Esophagus squamous epithelium (tissue), 5 donors: Measurements from ENCODE around the gene PTGDS. TPM values are rescaled to one million over a fixed set of nuclear protein-coding genes. Genes with fewer than 3 reads are reported as not detected.

Source experiments
- DNase-seq: peaks from one replicate; lab custom pipeline; 2025; lab: John Stamatoyannopoulos, UW
- H3K27ac ChIP-seq, 4 donors: fragments of 200-600 bp; sonication (generic); one replicate each; pipeline ENCODE4 v1.5.1; 2016 to 2019; ENCODE audit warnings: mild to moderate bottlenecking in 1 of 4
- H3K27me3 ChIP-seq, 4 donors: fragments of 200-600 bp; sonication (generic); 1 replicate in 3 of 4; 2 replicates in 1 of 4; pipeline versions ENCODE4 v1.5.1 to v1.6.0; 2017 to 2021; ENCODE audit warnings: antibody characterized with exemption in 1 of 4
- H3K36me3 ChIP-seq, 3 donors: fragments of 200-600 bp; sonication (generic); one replicate each; pipeline ENCODE4 v1.5.1; 2016 to 2019
- H3K4me1 ChIP-seq, 3 donors: fragments of 200-600 bp; sonication (generic); one replicate each; pipeline ENCODE4 v1.5.1; 2017 to 2019
- H3K4me3 ChIP-seq, 4 donors: fragments of 200-600 bp; sonication (generic); 1 replicate in 3 of 4; 2 replicates in 1 of 4; pipeline ENCODE4 v1.5.1; 2016 to 2019; ENCODE audit warnings: mild to moderate bottlenecking in 2 of 4, moderate library complexity in 1 of 4
- H3K9me3 ChIP-seq, 3 donors: fragments of 200-600 bp; sonication (generic); one replicate each; pipeline ENCODE4 v1.5.1; 2016 to 2019
- POLR2A ChIP-seq, 4 donors: fragments of 450-650 bp; IDR thresholded peaks; one replicate each; pipeline ENCODE4 v1.6.1; 2017; ENCODE audit warnings: antibody characterized with exemption in 4 of 4, mild to moderate bottlenecking in 4 of 4, moderate library complexity in 3 of 4
- WGBS, 2 donors: methylation state at CpG; one replicate each; pipeline ENCODE4 v1.1.5; 2018; 5-methylcytosine and 5-hydroxymethylcytosine counted together
- intact Hi-C: fragments of 100-400 bp; cut with DNase I; formaldehyde crosslinking; loops from one replicate; pipeline ENCODE4 v1.15.0; 2022
- total RNA-seq, 4 donors: library from RNA; depleted of rRNA; stranded (reverse); fragments of >200 nt; gene quantifications; one replicate each; pipeline ENCODE4 v1.1.0, GENCODE V29; 2016
- TF ChIP-seq, protein P1 (sequence below), 6 experiments: fragments of 450-650 bp in 4 of 6; fragments of 200-600 bp in 2 of 6; sonication (generic) in 2 of 6; IDR thresholded peaks; one replicate each; pipeline ENCODE4 v1.5.1; 2016 to 2019; ENCODE audit warnings: antibody characterized with exemption in 6 of 6, mild to moderate bottlenecking in 4 of 6, moderate library complexity in 4 of 6
- donor health status: DM: yes; HTN: yes; CAD: no.

Gene PTGDS
- total RNA-seq, 4 donors from 2014 or later: 1.7 to 208 (median 4.8) TPM

GRCh38 chr9:137026828-137027227 lies 49.5 kb downstream of the PTGDS start:
- Histone ChIP-seq H3K27me3 (no peaks in the 10 kb centered on the region), H3K36me3 (no peaks in the 10 kb centered on the region), H3K27ac (peak overlapping the region in 2 of 4 donors; percentile 29 to 50), H3K4me1 (peaks cover 28 to 65% (median 35%) of the 10 kb centered on the region in 3 donors), H3K9me3 (no peaks in the 10 kb centered on the region), H3K4me3 (peak overlapping the region in 3 of 4 donors; percentile 32 to 67 (median 62))
- DNase-seq: no peak
- intact Hi-C loops: loop anchor here (5.0 kb wide), 1 partner anchor 85 kb away; the partner anchor contains the start of gene FBXW5
- WGBS, 2 donors: no CpG with 5 or more reads among the region's 4 CpGs
- TF ChIP-seq POLR2A (IDR thresholded peaks at IDR 0.05): no peak
- TF ChIP-seq, protein P1, sequence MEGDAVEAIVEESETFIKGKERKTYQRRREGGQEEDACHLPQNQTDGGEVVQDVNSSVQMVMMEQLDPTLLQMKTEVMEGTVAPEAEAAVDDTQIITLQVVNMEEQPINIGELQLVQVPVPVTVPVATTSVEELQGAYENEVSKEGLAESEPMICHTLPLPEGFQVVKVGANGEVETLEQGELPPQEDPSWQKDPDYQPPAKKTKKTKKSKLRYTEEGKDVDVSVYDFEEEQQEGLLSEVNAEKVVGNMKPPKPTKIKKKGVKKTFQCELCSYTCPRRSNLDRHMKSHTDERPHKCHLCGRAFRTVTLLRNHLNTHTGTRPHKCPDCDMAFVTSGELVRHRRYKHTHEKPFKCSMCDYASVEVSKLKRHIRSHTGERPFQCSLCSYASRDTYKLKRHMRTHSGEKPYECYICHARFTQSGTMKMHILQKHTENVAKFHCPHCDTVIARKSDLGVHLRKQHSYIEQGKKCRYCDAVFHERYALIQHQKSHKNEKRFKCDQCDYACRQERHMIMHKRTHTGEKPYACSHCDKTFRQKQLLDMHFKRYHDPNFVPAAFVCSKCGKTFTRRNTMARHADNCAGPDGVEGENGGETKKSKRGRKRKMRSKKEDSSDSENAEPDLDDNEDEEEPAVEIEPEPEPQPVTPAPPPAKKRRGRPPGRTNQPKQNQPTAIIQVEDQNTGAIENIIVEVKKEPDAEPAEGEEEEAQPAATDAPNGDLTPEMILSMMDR (IDR thresholded peaks at IDR 0.05): no peak

- DNase-seq: no peak
- Histone ChIP-seq H3K27ac (peak within 1 kb of the TSS; percentile 50 to 72 (median 62)), H3K36me3 (no peaks in the 10 kb centered on the region), H3K27me3 (no peaks in the 10 kb centered on the region), H3K4me3 (peak within 1 kb of the TSS; percentile 33 to 82 (median 62)), H3K4me1 (peaks cover 28 to 66% (median 35%) of the 10 kb centered on the region in 3 donors), H3K9me3 (no peaks in the 10 kb centered on the region)
- WGBS, 2 donors: 17 to 28% methylated on average over 1 to 8 of the region's 95 CpGs
- intact Hi-C loops: loop anchor here (5.0 kb wide), 1 partner anchor 85 kb away; the partner anchor contains the start of gene FBXW5
- TF ChIP-seq POLR2A (IDR thresholded peaks at IDR 0.05): no peak
- TF ChIP-seq, protein P1 (IDR thresholded peaks at IDR 0.05): no peak
Measured at GRCh38 chr9:137027369-137028262, 50.3 kb downstream of the PTGDS start, which contains the start of gene ABCA2. ABCA2 (minus strand) TSS chr9:137028237; CDS start chr9:137028140, 97 bp downstream.

DNA sequence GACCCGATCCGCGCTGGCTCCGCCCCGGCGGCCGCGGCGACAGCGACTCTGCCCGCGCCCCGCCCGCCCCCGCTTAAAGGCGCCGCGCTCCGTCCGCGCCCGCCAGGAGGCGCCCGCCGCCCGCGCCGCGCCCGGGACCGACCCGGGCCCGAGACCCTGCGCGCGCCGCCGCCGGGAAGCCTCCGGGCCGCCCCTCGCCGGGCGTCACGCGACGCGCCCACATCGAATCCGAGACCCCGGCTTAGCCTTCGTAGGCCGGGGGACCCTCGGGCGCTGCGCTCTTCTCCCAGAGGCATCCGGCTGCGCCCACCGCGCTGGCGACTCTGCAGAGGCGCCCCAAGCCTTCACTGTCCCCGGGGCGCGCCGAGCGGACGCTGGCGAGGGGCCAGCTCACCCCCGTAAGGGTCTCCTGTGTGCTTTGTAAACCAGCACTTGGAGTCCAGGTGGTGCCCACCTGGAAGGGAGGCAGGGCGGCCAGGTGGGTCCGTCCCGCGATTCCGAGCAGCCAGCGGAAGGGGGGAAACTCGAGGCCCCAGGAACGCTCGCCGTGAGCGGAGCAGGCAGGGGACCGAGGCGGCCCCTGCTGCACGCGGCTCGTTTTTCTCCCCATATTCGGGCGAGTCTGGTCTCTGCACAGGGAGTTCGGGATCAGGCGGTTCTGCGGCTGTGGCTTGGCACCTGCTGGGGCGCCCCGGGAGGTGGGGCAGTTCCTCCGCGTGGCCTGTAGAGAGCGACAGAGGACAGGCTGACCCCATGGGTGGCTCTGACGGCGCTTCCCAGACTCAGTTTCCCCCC lies 51.2 kb downstream of the PTGDS start:
- no peak for DNase-seq
- Histone ChIP-seq H3K36me3 (no peaks in the 10 kb centered on the region), H3K9me3 (no peaks in the 10 kb centered on the region), H3K4me3 (peak overlapping the region; percentile 33 to 82 (median 62)), H3K27ac (peak overlapping the region; percentile 50 to 72 (median 62)), H3K4me1 (peaks cover 28 to 66% (median 35%) of the 10 kb centered on the region in 3 donors), H3K27me3 (no peaks in the 10 kb centered on the region)
- WGBS, 2 donors: no CpG with 5 or more reads among the region's 98 CpGs
- TF ChIP-seq, protein P1 (IDR thresholded peaks at IDR 0.05): peak in 4 of 6 experiments; percentile 42 to 69 (median 52)
- no peak for TF ChIP-seq POLR2A (IDR thresholded peaks at IDR 0.05)
- intact Hi-C loops: loop anchor here (5.0 kb wide), 1 partner anchor 86 kb away; the partner anchor contains the start of gene FBXW5

GRCh38 chr9:137029058-137029936 lies 52.0 kb downstream of the PTGDS start:
- no peak for DNase-seq
- Histone ChIP-seq H3K9me3 (no peaks in the 10 kb centered on the region), H3K27ac (peak overlapping the region; percentile 5 to 72 (median 52)), H3K4me1 (peaks cover 29 to 67% (median 35%) of the 10 kb centered on the region in 3 donors), H3K27me3 (peaks cover 0 to under 1% (median 0%) of the 10 kb centered on the region in 4 donors), H3K4me3 (peak overlapping the region; percentile 33 to 82 (median 62)), H3K36me3 (no peaks in the 10 kb centered on the region)
- intact Hi-C loops: loop anchor here (5.0 kb wide), 1 partner anchor 87 kb away; the partner anchor contains the start of gene FBXW5
- no peak for TF ChIP-seq POLR2A (IDR thresholded peaks at IDR 0.05)
- TF ChIP-seq, protein P1 (IDR thresholded peaks at IDR 0.05): peak; percentile 66 to 90 (median 85)
- WGBS, 2 donors: 5 to 10% methylated on average over 7 to 8 of the region's 19 CpGs
